Uterus (tissue), 4 donors: Measurements from ENCODE around the gene KDM4C. TPM values are rescaled to one million over a fixed set of nuclear protein-coding genes. Genes with fewer than 3 reads are reported as not detected.
"Not testable (repeated sequence)": the region's sequence is repeated elsewhere in the genome, so short reads cannot be mapped to it uniquely, and the experiment has no call there.

ENCODE experiments used
- DNase-seq, 2 donors: peaks; one replicate each; pipeline ENCODE4 v3.0.0-alpha.2; 2019 to 2020
- H3K27ac ChIP-seq, 2 donors: fragments of 200-600 bp; sonication (generic); 1 replicate in 1 of 2; 2 replicates in 1 of 2; pipeline ENCODE4 v1.5.1; 2016 to 2018
- H3K27me3 ChIP-seq, 2 donors: fragments of 200-600 bp; sonication (generic); one replicate each; pipeline ENCODE4 v1.5.1; 2018 to 2019; ENCODE audit warnings: control low read depth in 1 of 2
- H3K36me3 ChIP-seq, 2 donors: fragments of 200-600 bp; sonication (generic); one replicate each; pipeline ENCODE4 v1.5.1; 2019; ENCODE audit warnings: control low read depth in 1 of 2
- H3K4me1 ChIP-seq, 2 donors: fragments of 200-600 bp; sonication (generic); one replicate each; pipeline ENCODE4 v1.5.1; 2018 to 2019; ENCODE audit warnings: control low read depth in 1 of 2
- H3K4me3 ChIP-seq, 2 donors: fragments of 200-600 bp; sonication (generic); 1 replicate in 1 of 2; 2 replicates in 1 of 2; pipeline ENCODE4 v1.5.1; 2018 to 2019; ENCODE audit warnings: mild to moderate bottlenecking in 1 of 2
- H3K9me3 ChIP-seq, 2 donors: fragments of 200-600 bp; sonication (generic); one replicate each; pipeline ENCODE4 v1.5.1; 2019; ENCODE audit warnings: control low read depth in 1 of 2
- CTCF ChIP-seq, 4 experiments: fragments of 200-600 bp in 2 of 4; fragments of 450-650 bp in 2 of 4; sonication (generic) in 2 of 4; IDR thresholded peaks; one replicate each; pipeline ENCODE4 v1.5.1; 2016 to 2019; ENCODE audit warnings: antibody characterized with exemption in 4 of 4, mild to moderate bottlenecking in 2 of 4, moderate library complexity in 1 of 4
- POLR2A ChIP-seq, 2 donors: fragments of 450-650 bp; IDR thresholded peaks; one replicate each; pipeline ENCODE4 v1.6.1; 2016; ENCODE audit warnings: antibody characterized with exemption in 2 of 2, mild to moderate bottlenecking in 1 of 2, moderate library complexity in 1 of 2
- intact Hi-C: fragments of 100-400 bp; cut with DNase I; formaldehyde crosslinking; loops from one replicate; pipeline ENCODE4 v1.15.1; 2023; ENCODE audit warnings: low total_unique reads
- total RNA-seq, 4 donors: library from RNA; depleted of rRNA in 3 of 4; stranded (reverse); fragments of >200 nt in 3 of 4; gene quantifications; one replicate each; pipeline versions ENCODE4 v1.1.0 to v1.2.4, GENCODE V29; 2014 to 2023
- donor health status: DM: yes; HTN: yes; CAD: no.

The KDM4C gene
- total RNA-seq, 4 donors from 2014 or later = 29.1 to 61.4 (median 45.5) TPM

DNA sequence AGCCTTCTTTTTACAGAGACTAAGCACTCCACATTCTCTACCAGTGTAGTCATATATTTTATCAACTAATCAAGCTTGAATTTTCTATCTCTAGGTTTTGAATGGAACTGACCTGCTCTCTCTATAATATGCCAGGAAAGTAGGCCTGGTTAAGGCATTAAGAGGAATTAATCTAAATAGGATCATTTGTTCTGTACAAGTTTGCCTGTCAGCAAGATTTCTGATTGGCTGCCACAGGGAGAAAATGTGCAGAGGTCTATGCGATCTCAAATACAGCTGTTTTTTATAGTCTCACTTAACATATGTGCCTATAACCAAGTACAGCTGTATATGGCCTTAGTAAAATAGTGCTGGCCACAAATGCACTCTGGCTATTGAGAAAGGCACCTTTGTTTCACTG, 418.8 kb downstream of the KDM4C start:
- H3K27me3 ChIP-seq = no peaks in the 10 kb centered on the region
- DNase-seq = no peak
- intact Hi-C loops = no loop called here
- peak overlapping the region in 1 of 2 donors; percentile 26 for H3K27ac ChIP-seq
- H3K4me1 ChIP-seq = peaks cover 0 to 3% of the 10 kb centered on the region in 2 donors
- no peaks in the 10 kb centered on the region for H3K9me3 ChIP-seq
- H3K4me3 ChIP-seq = no peak overlapping the region
- TF ChIP-seq POLR2A (IDR thresholded peaks at IDR 0.05) = no peak
- TF ChIP-seq CTCF (IDR thresholded peaks at IDR 0.05) = no peak
- no peaks in the 10 kb centered on the region for H3K36me3 ChIP-seq

DNA sequence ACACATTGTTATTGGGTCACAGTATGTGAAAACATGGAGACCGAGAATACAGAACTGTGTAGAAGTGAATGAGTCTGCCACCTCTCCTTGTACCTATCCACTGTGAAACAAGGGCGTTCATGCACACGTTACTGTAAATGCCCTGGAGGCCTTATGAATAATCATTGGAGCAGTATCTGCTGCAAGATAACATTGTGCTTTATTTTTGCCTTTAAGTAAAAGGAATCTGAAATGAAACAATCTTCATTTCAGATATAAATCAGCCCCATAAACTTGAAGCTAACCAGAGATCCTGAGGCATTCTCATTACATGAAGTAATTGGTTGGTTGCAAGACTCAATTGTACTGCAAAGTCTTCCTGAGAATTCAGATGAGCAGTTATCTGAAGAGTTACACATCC, 419.6 kb downstream of the KDM4C start:
- TF ChIP-seq POLR2A (IDR thresholded peaks at IDR 0.05) (no peak), CTCF (IDR thresholded peaks at IDR 0.05) (no peak)
- intact Hi-C loops = no loop called here
- H3K36me3 ChIP-seq = no peaks in the 10 kb centered on the region

GRCh38 chr9:7178729-7179128, 421.0 kb downstream of the KDM4C start:
- intact Hi-C loops = no loop called here
- DNase-seq = no peak
- TF ChIP-seq CTCF (IDR thresholded peaks at IDR 0.05) = no peak
- no peak overlapping the region for H3K4me3 ChIP-seq
- H3K27me3 ChIP-seq = no peaks in the 10 kb centered on the region
- H3K36me3 ChIP-seq = no peaks in the 10 kb centered on the region
- peaks cover 0 to 3% of the 10 kb centered on the region in 2 donors for H3K4me1 ChIP-seq
- H3K27ac ChIP-seq = no peak overlapping the region
- no peaks in the 10 kb centered on the region for H3K9me3 ChIP-seq

More for the DNA sequence above, 419.6 kb downstream of the KDM4C start:
- Histone ChIP-seq H3K4me1 (peaks cover 0 to 3% of the 10 kb centered on the region in 2 donors), H3K9me3 (no peaks in the 10 kb centered on the region), H3K27ac (peak overlapping the region in 1 of 2 donors; percentile 26), H3K4me3 (no peak overlapping the region), H3K27me3 (no peaks in the 10 kb centered on the region)
- DNase-seq = no peak

- Histone ChIP-seq H3K36me3 (no peaks in the 10 kb centered on the region), H3K9me3 (no peaks in the 10 kb centered on the region), H3K4me1 (peaks cover 0 to 3% of the 10 kb centered on the region in 2 donors), H3K4me3 (no peak overlapping the region), H3K27me3 (no peaks in the 10 kb centered on the region), H3K27ac (no peak overlapping the region)
- TF ChIP-seq CTCF (IDR thresholded peaks at IDR 0.05) = no peak
- TF ChIP-seq POLR2A (IDR thresholded peaks at IDR 0.05) = no peak
- no peak for DNase-seq
- intact Hi-C loops = no loop called here
Measured at GRCh38 chr9:7180247-7180646, 422.5 kb downstream of the KDM4C start.

DNA sequence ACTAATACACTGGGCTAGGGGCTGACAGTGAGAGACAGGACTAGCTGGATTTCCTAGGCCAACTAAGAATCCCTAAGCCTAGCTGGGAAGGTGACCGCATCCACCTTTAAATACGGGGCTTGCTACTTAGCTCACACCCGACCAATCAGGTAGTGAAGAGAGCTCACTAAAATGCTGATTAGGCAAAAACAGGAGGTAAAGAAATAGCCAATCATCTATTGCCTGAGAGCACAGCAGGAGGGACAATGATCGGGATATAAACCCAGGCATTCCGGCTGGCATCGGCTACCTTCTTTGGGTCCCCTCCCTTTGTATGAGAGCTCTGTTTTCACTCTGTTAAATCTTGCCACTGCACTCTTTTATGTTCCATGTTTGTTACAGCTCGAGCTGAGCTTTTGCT, 425.4 kb downstream of the KDM4C start:
- H3K4me1 ChIP-seq, intact Hi-C loops, H3K9me3 ChIP-seq, H3K27ac ChIP-seq, H3K27me3 ChIP-seq, H3K36me3 ChIP-seq, H3K4me3 ChIP-seq, DNase-seq: not testable (repeated sequence)

- Histone ChIP-seq H3K9me3 (peaks cover 0 to 4% of the 10 kb centered on the region in 2 donors), H3K27ac (no peak overlapping the region), H3K4me3 (no peak overlapping the region), H3K27me3 (no peaks in the 10 kb centered on the region), H3K36me3 (no peaks in the 10 kb centered on the region), H3K4me1 (no peaks in the 10 kb centered on the region)
- intact Hi-C loops = no loop called here
- no peak for DNase-seq
- TF ChIP-seq CTCF (IDR thresholded peaks at IDR 0.05) = no peak
- no peak for TF ChIP-seq POLR2A (IDR thresholded peaks at IDR 0.05)
Measured at GRCh38 chr9:7185612-7186011, 427.8 kb downstream of the KDM4C start.
